ENCODE measurements around the gene SLC22A1. TPM values are rescaled to one million over a fixed set of nuclear protein-coding genes. Genes with fewer than 3 reads are reported as not detected.

The SLC22A1 gene
- total and polyA plus RNA-seq, 11 donors = 0.10 to 1.4 (median 0.32) TPM; not detected in 4

- Histone ChIP-seq H3K27me3 (no peaks in the 10 kb centered on the region), H3K4me1 (no peaks in the 10 kb centered on the region), H3K9me3 (peaks cover 0 to 55% (median 32%) of the 10 kb centered on the region in 12 donors), H3K36me3 (no peaks in the 10 kb centered on the region), H3K4me3 (no peak overlapping the region), H3K27ac (no peak overlapping the region)
- intact Hi-C loops (cut with DNase I) = no loop called here
- ATAC-seq (no peak), DNase-seq (no peak)
- WGBS, 4 donors = 57 to 73% (median 68%) methylated on average over 1 of the region's 1 CpG
- TF ChIP-seq, protein P1, sequence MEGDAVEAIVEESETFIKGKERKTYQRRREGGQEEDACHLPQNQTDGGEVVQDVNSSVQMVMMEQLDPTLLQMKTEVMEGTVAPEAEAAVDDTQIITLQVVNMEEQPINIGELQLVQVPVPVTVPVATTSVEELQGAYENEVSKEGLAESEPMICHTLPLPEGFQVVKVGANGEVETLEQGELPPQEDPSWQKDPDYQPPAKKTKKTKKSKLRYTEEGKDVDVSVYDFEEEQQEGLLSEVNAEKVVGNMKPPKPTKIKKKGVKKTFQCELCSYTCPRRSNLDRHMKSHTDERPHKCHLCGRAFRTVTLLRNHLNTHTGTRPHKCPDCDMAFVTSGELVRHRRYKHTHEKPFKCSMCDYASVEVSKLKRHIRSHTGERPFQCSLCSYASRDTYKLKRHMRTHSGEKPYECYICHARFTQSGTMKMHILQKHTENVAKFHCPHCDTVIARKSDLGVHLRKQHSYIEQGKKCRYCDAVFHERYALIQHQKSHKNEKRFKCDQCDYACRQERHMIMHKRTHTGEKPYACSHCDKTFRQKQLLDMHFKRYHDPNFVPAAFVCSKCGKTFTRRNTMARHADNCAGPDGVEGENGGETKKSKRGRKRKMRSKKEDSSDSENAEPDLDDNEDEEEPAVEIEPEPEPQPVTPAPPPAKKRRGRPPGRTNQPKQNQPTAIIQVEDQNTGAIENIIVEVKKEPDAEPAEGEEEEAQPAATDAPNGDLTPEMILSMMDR (IDR thresholded peaks at IDR 0.05) = no peak
- no peak for TF ChIP-seq POLR2A (IDR thresholded peaks at IDR 0.05)
Observed at GRCh38 chr6:160194808-160195207, 73.2 kb downstream of the SLC22A1 start.

DNA sequence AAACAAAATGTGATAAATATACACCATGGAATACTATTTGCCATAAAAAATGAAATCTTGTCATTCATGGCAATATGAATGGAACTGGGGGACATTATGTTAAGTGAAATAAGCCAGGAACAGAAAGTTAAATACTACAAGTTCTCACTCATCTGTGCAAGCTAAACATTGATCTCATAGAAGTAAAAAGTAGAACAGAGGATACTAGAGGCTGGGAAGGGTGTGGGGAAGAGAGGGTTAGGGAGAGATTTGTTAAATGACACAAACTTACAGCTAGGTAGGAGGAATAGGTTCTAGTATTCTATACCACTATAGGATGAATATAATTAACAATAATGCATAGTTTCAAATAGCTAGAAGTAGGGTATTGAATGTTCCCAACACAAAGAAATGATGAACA is 76.0 kb downstream of the SLC22A1 start:
- ATAC-seq (no peak), DNase-seq (no peak)
- Histone ChIP-seq H3K27me3 (no peaks in the 10 kb centered on the region), H3K9me3 (peaks cover 0 to 50% (median 26%) of the 10 kb centered on the region in 12 donors), H3K4me3 (no peak overlapping the region), H3K27ac (no peak overlapping the region), H3K36me3 (no peaks in the 10 kb centered on the region), H3K4me1 (no peaks in the 10 kb centered on the region)
- intact Hi-C loops (cut with DNase I) = no loop called here
- TF ChIP-seq, protein P1 (IDR thresholded peaks at IDR 0.05) = no peak
- TF ChIP-seq POLR2A (IDR thresholded peaks at IDR 0.05) = no peak

DNA sequence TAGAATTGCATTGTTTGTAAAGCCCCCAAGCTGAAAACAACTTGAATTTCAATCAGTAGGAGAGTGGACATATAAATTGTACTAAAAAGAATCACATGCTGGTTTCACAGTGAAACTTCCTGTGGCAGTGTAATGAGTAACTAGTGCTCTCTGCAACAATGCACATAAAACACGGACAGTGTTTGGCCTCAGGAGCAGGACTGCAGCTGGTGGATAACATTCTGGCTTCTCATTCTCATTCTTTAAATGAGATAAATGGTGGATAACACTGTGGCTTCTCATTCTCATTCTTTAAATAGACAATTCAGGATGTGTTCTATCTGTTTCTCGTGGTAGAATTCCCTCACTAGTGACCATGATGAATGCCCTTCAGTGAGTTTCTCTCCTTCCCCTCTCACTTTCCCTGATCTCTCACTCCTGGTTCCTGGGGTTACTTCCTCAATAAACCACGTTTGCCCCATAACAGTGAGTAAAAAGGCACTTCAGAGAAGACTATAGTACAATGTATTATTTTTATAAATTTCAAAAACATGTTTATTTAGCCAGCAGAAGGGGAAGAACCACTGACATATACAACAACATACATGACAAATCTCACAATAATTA is 77.1 kb downstream of the SLC22A1 start:
- intact Hi-C loops (cut with DNase I) = no loop called here
- Histone ChIP-seq H3K9me3 (peaks cover 0 to 39% (median 16%) of the 10 kb centered on the region in 12 donors), H3K36me3 (no peaks in the 10 kb centered on the region), H3K27ac (no peak overlapping the region), H3K27me3 (no peaks in the 10 kb centered on the region), H3K4me1 (no peaks in the 10 kb centered on the region), H3K4me3 (no peak overlapping the region)
- no peak for DNase-seq
- TF ChIP-seq POLR2A (IDR thresholded peaks at IDR 0.05) = no peak
- TF ChIP-seq, protein P1 (IDR thresholded peaks at IDR 0.05) = no peak
- ATAC-seq = no peak
- 19 to 28% (median 23%) methylated on average over 3 of the region's 3 CpGs for WGBS, 4 donors

DNA sequence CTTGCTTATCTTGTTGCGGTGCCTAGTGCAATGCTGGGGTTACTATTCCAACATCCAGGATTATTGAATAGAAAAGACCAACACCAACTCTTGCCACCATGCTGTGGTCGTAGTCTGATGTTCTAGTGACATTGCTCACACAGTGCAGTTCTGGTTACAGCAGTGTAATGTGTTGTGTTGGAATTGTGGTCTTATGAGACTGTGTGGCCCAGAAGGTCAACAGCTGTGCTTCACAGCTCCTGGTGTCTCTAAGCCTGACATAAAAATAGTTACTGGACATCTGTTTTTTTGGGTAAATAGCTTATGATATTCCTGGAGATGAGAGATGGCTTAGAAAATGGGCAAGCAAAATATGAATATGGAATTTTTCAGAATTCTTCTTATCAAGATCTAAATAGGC is 79.4 kb downstream of the SLC22A1 start:
- Histone ChIP-seq H3K4me3 (no peak overlapping the region), H3K36me3 (no peaks in the 10 kb centered on the region), H3K9me3 (peaks cover 0 to 16% (median 0%) of the 10 kb centered on the region in 12 donors), H3K27ac (no peak overlapping the region), H3K4me1 (no peaks in the 10 kb centered on the region), H3K27me3 (no peaks in the 10 kb centered on the region)
- 54 to 73% (median 67%) methylated on average over 2 of the region's 2 CpGs for WGBS, 4 donors
- peak in 2 of 4 donors; percentile 26 to 42 for ATAC-seq
- no peak for DNase-seq
- intact Hi-C loops (cut with DNase I) = no loop called here
- TF ChIP-seq, protein P1 (IDR thresholded peaks at IDR 0.05) = no peak
